Ammon's horn (tissue), 1 donor: ENCODE results near the gene ZDHHC24.

ENCODE experiments used
- DNase-seq: peaks from one replicate; pipeline ENCODE4 v3.0.0-alpha.2; 2016; ENCODE audit warnings: low spot score

ZDHHC24 gene

DNA sequence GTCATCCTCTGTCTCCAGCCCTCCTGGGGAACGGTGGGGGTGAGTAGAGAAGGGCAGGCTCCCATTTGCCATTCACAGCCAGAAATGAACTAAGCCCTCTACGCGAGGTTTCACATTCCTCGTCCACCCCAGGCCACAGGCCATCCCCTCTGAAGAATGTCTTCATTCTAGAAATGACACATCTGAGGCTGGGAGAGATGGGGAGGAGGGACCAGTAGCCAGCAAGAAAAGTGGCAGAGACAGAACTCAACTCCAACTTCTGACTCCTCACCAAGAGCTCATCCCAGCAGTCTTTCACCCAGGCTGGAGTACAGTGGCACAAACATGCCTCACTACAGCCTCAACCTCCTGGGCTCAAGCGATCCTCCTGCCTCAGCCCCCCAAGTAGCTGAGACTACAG is 19.1 kb upstream of the ZDHHC24 start:
- no peak for DNase-seq

DNA sequence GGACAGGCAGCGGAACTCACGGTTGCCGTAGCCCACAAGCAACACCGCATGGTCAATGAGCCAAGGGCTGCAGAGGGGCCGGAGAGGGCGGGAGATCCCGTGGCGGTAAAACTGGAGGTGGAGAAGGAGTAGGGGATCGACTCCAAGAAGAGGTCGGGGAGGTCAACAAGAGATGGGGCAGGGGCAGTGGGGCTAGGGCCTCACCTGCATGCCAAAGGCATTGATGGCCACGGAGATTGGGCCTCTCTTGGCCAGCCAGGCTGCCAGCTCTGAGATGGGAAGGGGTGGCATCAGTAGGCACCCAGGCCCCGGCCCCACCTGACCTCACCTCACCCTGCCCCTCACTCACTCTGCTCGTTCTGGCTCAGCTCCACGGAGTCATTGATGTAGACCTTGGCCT is 18.7 kb upstream of the ZDHHC24 start:
- DNase-seq: no peak

DNA sequence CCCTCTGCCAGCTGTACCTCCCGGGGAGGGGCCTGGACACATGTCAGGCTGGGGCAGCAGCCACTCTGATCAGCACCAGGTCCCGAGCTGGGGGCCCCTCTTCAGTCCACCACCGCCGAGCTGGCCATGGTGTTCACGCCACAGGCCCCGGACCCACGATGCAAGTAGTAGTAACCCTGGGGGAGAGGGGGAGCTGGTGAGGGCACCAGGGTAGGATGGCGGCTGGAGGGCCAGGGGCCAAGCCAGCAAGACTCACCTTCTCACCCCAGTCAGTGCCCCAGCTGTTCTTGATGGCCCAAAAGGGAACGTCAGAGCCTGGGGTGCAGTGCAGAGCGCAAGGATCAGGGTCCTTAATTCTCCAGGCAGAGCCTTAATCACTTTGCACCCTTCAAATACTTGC is 18.0 kb upstream of the ZDHHC24 start:
- DNase-seq: no peak

DNA sequence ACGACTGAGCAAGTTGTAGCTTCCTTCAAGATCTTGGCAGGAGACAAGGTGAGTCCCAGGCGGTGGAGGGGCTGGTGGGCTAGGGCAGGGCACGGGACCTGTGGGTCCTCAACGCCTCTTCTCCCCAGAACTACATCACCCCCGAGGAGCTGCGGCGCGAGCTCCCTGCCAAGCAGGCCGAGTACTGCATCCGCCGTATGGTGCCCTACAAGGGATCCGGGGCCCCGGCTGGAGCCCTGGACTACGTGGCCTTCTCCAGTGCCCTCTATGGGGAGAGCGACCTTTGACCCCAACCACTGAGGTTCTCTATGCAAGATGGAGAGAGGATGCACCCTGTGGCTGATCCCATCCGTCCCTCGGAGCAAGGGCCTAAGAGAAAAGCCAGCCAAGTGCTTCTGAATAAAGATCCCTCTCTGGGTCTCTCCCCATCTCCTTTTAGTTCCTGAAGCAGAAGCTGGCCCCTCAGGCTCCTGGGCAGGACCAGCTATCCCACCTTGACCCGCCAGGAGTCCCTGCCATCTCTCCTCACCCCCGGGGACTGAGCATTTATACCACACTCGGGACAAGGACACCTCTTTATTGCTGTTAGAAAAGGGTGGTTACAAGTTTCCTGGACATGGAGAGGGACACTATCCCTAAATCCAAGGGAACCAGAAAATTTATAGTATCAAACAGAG is 17.2 kb upstream of the ZDHHC24 start:
- DNase-seq: no peak

DNA sequence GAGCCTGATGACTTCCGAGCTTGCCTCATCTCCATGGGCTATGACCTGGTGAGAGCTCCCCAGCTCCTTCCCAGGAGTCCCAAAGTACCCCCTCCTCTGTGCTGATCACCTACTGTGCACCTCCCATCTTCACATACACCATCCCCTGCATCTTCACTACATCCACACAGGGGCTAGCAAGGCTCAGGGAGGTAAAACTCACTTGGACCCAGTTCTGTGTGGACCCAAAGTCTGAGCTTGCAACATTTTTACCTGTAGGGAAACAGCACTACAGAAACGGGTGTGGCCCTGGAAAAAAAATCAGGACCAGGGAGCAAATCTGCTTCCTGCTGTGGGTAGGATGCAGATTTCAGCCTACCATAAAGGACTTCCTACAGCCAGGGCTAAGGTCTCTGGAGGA is 16.4 kb upstream of the ZDHHC24 start:
- no peak for DNase-seq

DNA sequence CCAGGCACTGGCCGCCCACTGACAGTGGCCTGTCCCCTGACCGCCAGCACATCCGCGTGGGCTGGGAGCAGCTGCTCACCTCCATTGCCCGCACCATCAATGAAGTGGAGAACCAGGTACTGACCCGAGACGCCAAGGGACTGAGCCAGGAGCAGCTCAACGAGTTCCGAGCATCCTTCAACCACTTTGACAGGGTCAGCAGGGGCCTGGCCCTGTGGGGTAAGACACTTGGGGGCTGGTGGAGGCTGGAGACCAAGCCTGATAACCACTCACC is 16.1 kb upstream of the ZDHHC24 start:
- DNase-seq: no peak

DNA sequence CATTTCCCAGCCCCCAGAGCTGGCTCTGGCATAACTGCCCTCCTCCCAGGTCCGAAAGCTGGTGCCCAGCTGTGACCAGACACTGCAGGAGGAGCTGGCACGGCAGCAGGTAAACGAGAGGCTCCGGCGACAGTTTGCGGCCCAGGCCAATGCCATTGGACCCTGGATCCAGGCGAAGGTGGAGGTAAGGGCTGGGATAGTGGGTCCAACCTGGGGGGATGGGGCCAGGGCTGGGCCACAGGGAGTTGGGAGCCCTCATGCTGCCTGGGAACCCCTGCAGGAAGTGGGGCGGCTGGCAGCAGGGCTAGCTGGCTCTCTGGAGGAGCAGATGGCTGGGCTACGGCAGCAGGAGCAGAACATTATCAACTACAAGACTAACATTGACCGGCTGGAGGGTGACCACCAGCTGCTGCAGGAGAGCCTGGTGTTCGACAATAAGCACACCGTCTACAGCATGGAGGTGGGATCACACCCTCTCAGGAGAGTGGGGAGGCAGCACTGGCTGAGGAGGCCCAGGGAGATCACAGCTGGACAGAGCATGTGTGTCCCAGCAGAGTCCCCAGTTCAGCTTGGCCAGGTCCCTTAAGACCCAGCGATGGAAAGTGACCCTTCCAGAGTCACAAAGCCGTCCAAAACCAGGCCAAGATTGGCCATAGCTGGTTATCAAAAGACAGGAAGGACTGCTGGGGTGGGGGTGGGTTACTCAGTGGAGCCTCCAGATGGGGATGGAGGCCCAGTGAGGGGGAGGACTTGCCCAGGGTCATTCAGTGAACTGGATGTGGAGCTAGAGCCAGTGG is 15.5 kb upstream of the ZDHHC24 start:
- DNase-seq: no peak

DNA sequence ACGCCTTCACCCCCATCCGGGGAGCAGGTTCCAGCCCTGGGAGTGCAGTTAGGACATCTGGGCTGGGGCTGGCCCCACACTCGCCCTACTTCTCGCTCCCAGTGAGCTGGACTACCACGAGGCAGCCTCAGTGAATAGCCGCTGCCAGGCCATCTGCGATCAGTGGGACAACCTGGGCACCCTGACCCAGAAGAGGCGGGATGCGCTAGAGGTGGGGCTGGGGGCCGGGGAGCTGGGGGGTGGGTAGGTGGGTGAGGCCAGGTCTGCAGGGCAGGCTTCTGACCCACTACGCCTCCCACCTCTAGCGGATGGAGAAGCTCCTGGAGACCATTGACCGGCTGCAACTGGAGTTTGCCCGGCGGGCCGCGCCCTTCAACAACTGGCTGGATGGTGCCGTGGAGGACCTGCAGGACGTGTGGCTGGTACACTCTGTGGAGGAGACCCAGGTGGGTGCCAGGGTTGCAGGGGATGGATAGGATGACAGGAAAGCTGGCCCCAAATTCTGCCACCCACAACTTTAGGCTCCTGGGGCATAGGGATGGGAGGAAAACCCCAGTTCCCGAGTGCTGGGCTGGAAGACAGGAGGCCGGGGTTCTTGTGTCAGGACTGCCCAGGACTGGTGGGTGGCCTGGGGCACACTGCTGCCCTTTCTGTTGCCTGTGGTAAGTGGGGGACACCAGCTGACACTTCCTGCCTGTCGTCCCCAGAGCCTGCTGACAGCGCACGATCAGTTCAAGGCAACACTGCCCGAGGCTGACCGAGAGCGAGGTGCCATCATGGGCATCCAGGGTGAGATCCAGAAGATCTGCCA is 14.2 kb upstream of the ZDHHC24 start:
- DNase-seq: no peak

DNA sequence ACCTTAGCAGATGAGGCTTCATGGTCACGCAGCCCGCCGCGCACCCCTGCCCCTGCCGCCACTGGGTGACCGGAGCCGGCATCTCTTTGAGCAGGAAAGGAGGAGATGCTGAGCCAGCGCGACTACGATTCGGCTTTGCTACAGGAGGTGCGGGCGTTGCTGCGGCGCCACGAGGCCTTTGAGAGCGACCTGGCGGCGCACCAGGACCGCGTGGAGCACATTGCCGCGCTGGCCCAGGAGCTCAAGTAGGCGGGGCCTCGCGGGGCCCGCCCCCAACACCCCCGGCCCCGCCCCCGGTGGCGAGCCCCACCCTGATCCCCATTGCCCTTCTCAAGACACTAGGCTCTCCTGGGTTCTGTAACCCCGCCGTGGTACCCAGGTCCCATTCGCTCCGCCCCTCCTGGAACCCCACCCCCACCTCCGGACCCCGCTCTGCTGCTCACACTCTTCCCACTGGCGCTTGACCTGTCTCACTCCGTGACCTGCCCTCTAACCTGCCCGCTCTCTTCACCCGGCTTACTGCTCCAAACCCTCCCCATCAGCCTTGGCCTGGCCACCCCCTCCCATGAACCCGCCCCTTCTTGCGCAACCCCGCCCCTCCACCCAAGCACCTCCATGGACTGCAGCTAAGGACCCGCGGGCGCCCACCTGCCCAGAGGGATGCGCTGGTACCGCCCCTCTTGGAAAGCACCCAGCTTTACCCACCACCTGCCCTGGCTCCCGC is 13.5 kb upstream of the ZDHHC24 start:
- no peak for DNase-seq

DNA sequence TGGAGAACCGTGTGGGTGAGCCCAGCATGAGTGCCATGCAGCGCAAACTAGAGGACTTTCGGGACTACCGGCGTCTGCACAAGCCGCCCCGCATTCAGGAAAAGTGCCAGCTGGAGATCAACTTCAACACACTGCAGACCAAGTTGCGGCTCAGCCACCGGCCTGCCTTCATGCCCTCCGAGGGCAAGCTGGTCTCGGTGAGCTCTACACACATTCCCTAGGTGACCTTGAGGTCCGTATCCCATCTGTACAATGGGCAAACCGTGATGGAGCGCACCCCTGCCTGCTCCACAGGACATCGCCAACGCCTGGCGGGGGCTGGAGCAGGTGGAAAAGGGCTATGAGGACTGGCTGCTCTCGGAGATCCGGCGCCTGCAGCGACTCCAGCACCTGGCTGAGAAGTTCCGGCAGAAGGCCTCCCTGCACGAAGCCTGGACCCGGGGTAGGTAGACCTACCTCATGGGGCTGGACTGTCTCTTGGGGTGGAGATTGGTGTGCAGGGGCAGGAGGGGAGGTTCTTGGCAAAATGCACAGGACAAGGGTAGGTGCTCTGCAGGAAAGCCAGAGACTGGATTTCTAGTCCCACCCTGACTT is 12.0 kb upstream of the ZDHHC24 start:
- DNase-seq: no peak

DNA sequence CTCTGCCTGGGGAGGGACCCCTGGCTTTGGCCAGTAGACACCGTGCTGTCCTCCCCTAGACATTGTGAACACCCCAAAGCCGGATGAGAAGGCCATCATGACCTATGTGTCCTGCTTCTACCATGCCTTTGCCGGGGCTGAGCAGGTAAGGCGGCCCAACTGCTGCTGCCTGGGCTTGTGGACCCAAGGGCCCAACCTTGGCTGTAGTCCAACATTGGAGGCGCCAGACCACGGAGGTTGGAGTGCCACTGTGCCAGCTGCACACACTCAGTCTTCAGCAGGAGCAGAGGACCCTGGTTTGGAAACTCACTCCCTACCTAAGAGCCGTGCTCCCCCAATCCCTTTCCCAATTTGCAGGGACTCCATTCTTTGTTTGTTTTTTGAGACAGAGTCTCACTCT is 10.2 kb upstream of the ZDHHC24 start:
- no peak for DNase-seq

DNA sequence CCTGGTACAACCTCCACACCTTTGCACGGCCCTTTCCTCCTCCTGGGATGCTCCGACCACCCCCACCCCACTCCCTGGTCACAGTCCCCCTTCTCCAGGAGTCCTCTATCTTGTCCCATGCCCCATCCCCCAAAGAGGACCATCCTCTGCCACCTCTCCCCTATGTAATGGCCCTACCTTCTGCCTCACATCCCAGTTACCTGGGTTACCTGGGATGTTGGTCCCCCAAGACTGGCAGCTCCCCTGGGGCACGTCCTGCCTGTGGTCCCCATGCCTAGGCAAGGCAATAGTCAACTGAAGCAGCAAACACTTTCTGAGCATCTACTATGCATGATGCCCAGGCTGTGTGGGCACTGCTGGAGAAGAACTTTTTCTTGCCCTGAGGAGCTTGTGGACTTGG is 9.6 kb upstream of the ZDHHC24 start:
- no peak for DNase-seq

DNA sequence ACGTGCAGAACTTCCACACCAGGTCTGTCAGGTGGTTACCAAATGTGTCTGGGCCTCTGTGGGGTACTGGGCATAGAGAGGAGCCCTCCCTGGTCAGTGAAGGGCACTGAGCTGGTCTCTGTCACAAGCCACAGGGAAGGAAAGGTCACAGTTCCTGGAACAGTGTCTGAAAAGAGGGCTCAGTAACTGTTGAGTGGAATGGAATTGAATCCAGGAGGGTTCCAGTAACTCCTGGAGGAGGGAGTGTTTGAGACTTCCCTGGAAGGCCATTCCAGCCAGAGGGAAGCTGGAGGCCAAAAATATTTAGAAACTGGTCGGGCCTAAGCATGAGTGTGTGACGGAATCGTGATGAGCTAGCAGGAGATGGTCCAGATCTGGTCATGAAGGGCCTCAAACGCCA is 8.8 kb upstream of the ZDHHC24 start:
- DNase-seq: no peak

DNA sequence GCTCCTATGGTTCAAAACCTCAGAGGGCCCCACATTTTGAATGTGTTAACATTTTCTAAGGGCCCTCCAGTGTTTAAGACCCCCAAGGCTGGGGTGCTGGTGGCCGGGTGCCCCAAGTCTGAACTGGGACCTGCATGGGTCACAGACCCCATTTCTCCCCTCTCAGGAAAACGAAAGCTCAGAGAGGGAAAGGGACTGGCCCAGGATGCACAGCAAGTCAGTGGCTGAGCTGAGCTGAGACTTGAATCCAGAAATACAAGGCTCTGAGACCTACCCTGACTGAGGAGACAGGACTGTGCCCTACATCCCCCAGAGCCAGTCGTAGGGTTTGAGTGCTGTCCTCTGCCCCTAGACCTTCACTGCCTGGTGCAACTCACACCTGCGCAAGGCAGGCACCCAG is 5.0 kb upstream of the ZDHHC24 start:
- no peak for DNase-seq

DNA sequence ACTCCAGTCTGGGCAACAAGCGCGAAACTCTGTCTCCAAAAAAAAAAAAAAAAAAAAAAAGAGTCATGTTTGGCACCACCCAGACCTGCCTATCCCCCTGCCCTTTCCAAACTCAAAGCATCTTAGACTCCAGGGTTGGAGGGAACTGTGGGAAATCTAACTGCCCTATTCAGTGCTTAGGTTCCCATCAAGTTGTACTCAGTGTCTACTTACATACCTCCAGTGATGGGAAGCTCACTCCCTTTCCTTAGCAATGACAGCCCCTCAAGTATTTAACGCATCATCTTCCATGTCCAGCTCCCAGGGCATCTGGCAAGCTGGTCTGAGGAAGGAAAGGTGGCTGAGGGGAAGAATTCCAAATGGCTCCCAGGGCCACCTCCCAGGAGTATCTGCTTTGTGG is 3.8 kb upstream of the ZDHHC24 start:
- DNase-seq: no peak

DNA sequence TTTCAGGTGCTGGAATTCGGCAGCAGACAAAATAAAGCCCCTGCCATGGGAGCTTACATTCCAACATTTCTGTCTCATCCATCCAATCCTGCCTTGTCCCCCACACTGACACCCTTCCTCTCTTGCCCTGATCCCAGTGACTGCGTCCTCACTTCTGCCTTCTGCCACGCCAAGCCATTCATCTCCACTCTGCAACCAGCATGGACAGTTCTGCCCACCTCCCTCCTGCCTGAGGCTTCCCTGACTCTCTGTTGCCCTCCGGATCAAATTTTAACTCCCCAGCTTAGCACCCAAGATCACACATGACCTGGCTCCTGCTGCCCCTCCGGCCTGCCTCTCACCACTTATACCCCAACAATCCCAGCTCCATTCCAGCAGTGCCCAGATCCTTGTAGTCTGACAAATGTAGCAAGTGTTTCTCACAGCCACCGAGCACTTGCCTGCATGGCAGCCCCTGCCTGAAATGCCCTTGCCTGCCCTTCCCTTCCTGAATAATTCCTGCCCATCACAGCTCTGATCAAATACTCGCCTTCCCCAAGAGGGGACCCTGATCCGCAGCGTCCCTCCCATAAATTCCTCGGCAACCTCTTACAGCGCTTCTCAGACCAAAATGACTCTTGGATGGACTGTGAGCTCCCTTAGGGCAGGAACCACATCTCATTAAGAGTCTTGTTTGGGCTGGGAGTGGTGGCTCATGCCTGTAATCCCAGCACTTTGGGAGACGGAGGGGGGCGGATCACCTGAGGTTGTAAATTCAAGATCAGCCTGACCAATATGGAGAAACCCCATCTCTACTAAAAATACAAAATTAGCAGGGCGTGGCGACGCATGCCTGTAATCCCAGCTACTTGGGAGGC is 3.2 kb upstream of the ZDHHC24 start:
- DNase-seq: no peak

DNA sequence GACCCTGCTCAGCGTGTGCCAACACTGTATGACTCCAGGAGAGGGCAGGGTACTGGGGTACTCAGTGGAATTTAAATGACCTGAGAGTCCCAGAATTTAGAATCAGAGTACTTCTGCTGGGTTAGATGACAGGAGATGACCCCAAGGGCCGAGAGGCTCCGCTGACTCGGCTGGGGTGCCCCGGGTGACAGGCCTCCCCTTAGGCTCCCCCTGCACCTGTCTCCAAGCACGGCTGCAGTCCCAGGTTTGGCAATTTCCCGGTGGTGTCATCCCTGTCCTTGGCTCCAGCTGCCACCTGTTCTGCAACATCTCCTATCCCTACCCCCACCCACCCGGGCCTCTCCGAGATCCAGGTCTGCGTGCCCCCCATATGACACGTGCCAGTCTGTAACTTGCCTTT is 2.2 kb upstream of the ZDHHC24 start:
- DNase-seq: no peak

DNA sequence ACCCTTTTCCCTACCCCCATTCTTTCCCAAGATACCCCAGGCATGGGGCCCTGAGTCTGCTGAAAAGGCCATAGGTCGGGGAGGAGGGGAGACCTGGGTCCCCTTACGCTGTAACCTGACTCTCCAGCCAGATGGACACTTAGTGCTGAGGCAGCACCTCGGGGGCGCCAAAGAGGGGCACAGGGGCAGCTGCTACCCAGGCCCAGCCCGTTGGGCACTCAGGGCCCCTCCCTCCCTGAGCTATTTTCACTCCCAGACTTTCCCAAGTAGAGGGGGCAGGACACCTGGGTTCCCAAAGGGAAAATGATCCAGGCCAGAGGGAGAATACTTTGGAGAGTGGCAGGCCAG is 1.8 kb upstream of the ZDHHC24 start:
- no peak for DNase-seq

DNA sequence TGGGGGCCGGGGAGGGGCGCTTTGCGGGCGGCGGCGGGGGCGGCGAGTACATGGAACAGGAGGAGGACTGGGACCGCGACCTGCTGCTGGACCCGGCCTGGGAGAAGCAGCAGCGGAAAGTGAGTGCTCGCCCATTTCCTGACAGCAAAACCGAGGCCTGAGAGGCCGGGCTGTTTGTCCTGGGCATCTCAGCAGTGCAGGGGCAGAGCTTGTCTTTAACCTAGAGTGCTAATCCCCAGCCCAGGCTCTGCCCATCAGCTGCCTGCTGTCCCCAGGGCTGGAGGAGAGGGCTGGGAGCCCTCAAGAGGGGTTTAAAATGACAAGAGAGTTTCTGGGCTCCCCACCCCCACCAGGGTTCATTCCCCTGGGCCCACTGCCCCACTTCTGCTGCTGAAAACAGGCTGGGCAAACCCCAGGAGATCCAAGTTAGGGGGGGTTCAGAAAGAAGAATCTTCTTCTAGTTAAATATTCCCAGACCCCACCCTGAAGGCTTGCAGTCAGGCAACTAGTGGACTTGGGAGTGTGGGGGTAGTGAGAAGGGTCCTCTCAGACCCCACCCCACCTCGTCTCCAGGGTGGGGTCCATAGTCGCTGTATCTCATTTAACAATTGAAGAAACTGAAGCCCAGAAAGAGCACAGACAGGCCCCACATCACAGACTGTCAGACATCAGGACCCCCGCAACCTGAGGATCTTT is 1.3 kb upstream of the ZDHHC24 start:
- no peak for DNase-seq

DNA sequence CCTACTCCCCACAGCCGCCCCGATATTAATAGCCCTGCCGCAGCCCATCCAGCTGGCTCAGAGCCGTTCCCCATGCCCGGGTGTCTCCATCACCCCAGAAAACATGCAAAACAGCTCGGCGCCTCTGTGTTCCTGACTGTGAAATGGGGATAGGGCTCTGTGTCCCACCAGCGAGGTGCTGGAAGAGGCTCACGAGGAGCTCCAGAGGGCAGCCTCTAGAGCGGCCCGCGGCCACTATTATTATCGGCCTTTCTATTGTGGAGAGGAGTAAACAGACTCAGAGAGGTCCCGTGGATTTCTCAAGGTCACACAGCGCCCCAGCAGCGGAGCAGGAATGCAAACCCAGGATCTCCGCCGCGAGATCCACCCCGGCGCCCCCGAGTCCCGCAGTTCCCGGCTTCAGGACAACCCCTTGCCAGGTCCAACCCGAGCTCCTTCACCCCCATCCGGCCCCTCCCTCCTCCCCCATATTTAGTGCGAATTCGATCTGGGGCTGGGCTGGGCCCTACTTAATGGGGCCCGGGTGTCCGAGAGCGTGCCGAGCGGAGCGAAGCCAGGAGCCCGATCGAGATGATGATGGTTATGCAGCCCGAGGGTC is 619 bp upstream of the ZDHHC24 start, which contains the start of gene ACTN3:
TSS of gene ACTN3 (plus strand) at position 536 of the 598 bp plus-strand sequence. CDS start at position 571, 35 bp downstream.
- no peak for DNase-seq
